Body of pancreas (tissue), 4 donors: Measurements from ENCODE around the gene TESK2. TPM values are rescaled to one million over a fixed set of nuclear protein-coding genes. Genes with fewer than 3 reads are reported as not detected.

Experiments used
- ATAC-seq: fragments of 150-250 bp; one replicate; pipeline ENCODE4 v1.9.1; 2016
- DNase-seq, 4 donors: peaks; one replicate each; pipeline ENCODE4 v3.0.0-alpha.2; 2019
- H3K27ac ChIP-seq, 4 donors: fragments of 200-600 bp; sonication (generic); 1 replicate in 3 of 4; 2 replicates in 1 of 4; pipeline versions ENCODE4 v1.5.1 to v1.6.1; 2016 to 2019; ENCODE audit warnings: mild to moderate bottlenecking in 1 of 4, mixed read lengths in 1 of 4, moderate library complexity in 1 of 4
- H3K27me3 ChIP-seq, 2 donors: fragments of 200-600 bp; sonication (generic); one replicate each; pipeline ENCODE4 v1.6.0; 2016; ENCODE audit warnings: mild to moderate bottlenecking in 1 of 2
- H3K36me3 ChIP-seq, 2 donors: fragments of 200-600 bp; sonication (generic); replicated peaks in 1 of 2; 2 replicates each; pipeline ENCODE4 v1.5.1; 2016; ENCODE audit warnings: low read depth in 2 of 2; ENCODE audit not compliant: insufficient read depth in 1 of 2
- H3K4me1 ChIP-seq: fragments of 200-600 bp; sonication (generic); one replicate; pipeline ENCODE4 v1.6.0; 2016
- H3K4me3 ChIP-seq, 2 donors: fragments of 200-600 bp; sonication (generic); 1 replicate in 1 of 2; 2 replicates in 1 of 2; pipeline ENCODE4 v1.5.1; 2016 to 2019
- H3K9me3 ChIP-seq, 3 donors: fragments of 200-600 bp; sonication (generic); 1 replicate in 2 of 3; 2 replicates in 1 of 3; pipeline ENCODE4 v1.5.1; 2016
- CTCF ChIP-seq, 7 experiments: fragments of 450-650 bp in 4 of 7; fragments of 200-600 bp in 3 of 7; sonication (generic) in 3 of 7; IDR thresholded peaks; one replicate each; pipeline ENCODE4 v1.5.1; 2016 to 2019; ENCODE audit warnings: antibody characterized with exemption in 7 of 7
- POLR2A ChIP-seq, 3 donors: fragments of 450-650 bp; IDR thresholded peaks; one replicate each; pipeline ENCODE4 v1.6.1; 2016; ENCODE audit warnings: antibody characterized with exemption in 3 of 3, mild to moderate bottlenecking in 2 of 3
- WGBS, 2 donors: methylation state at CpG; one replicate each; pipeline ENCODE4 v1.1.5; 2017; 5-methylcytosine and 5-hydroxymethylcytosine counted together
- intact Hi-C: fragments of 100-400 bp; cut with DNase I; formaldehyde crosslinking; loops from one replicate; pipeline ENCODE4 v1.15.1; 2023
- total RNA-seq, 2 donors: library from RNA; depleted of rRNA; stranded (reverse); fragments of >200 nt; gene quantifications; one replicate each; pipeline ENCODE4 v1.1.0, GENCODE V29; 2016

The TESK2 gene
- total RNA-seq, 2 donors from 2014 or later: 0.33 to 3.6 TPM

- Histone ChIP-seq H3K27me3 (no peaks in the 10 kb centered on the region), H3K36me3 (peaks cover 0 to 10% of the 10 kb centered on the region in 2 donors), H3K27ac (no peak overlapping the region), H3K4me1 (peaks cover 18% of the 10 kb centered on the region), H3K9me3 (no peaks in the 10 kb centered on the region), H3K4me3 (no peak overlapping the region)
- intact Hi-C loops: loop anchor here (10.0 kb wide), 1 partner anchor 228 kb away; no protein-coding TSS in a partner anchor
- no peak for DNase-seq
- ATAC-seq: no peak
- TF ChIP-seq CTCF (IDR thresholded peaks at IDR 0.05) (no peak), POLR2A (IDR thresholded peaks at IDR 0.05) (no peak)
- 63 to 97% methylated on average over 2 of the region's 2 CpGs for WGBS, 2 donors
These were observed 144.5 kb downstream of the TESK2 start for GRCh38 chr1:45346473-45346872.

GRCh38 chr1:45345014-45345413, 145.9 kb downstream of the TESK2 start:
- TF ChIP-seq POLR2A (IDR thresholded peaks at IDR 0.05) (no peak), CTCF (IDR thresholded peaks at IDR 0.05) (no peak)
- ATAC-seq (no peak), DNase-seq (no peak)
- Histone ChIP-seq H3K9me3 (no peaks in the 10 kb centered on the region), H3K4me1 (peaks cover 30% of the 10 kb centered on the region), H3K36me3 (peaks cover 0 to 10% of the 10 kb centered on the region in 2 donors), H3K27me3 (no peaks in the 10 kb centered on the region), H3K4me3 (no peak overlapping the region), H3K27ac (no peak overlapping the region)
- intact Hi-C loops: loop anchor here (10.0 kb wide), 1 partner anchor 230 kb away; no protein-coding TSS in a partner anchor
- WGBS, 2 donors: 91 to 94% methylated on average over 9 to 13 of the region's 13 CpGs

- peaks cover 30% of the 10 kb centered on the region for H3K4me1 ChIP-seq
- TF ChIP-seq CTCF (IDR thresholded peaks at IDR 0.05): no peak
- no peaks in the 10 kb centered on the region for H3K27me3 ChIP-seq
- DNase-seq (no peak), ATAC-seq (no peak)
- intact Hi-C loops: loop anchor here (5.0 to 10.0 kb wide), 2 partner anchors 153 to 230 kb away; no protein-coding TSS in a partner anchor
- H3K4me3 ChIP-seq: no peak overlapping the region
- WGBS, 2 donors: 95 to 97% methylated on average over 2 of the region's 2 CpGs
- H3K9me3 ChIP-seq: no peaks in the 10 kb centered on the region
- no peak overlapping the region for H3K27ac ChIP-seq
- peaks cover 0 to 10% of the 10 kb centered on the region in 2 donors for H3K36me3 ChIP-seq
These were observed 146.5 kb downstream of the TESK2 start for GRCh38 chr1:45344499-45344898.

GRCh38 chr1:45340816-45341466, 150.0 kb downstream of the TESK2 start:
- H3K36me3 ChIP-seq: peaks cover 0 to 10% of the 10 kb centered on the region in 2 donors
- TF ChIP-seq CTCF (IDR thresholded peaks at IDR 0.05): no peak
- no peak for TF ChIP-seq POLR2A (IDR thresholded peaks at IDR 0.05)
- WGBS, 2 donors: 22 to 31% methylated on average over 4 to 6 of the region's 6 CpGs
- no peaks in the 10 kb centered on the region for H3K9me3 ChIP-seq
- intact Hi-C loops: loop anchor here (5.0 to 10.0 kb wide), 2 partner anchors 156 to 234 kb away; no protein-coding TSS in a partner anchor
- peak overlapping the region in 1 of 2 donors; percentile 93 for H3K4me3 ChIP-seq
- peaks cover 24% of the 10 kb centered on the region for H3K4me1 ChIP-seq
- no peak for DNase-seq
- ATAC-seq: no peak
- H3K27ac ChIP-seq: peak overlapping the region in 1 of 4 donors; percentile 99
- no peaks in the 10 kb centered on the region for H3K27me3 ChIP-seq
